CD14-positive monocyte (primary cell): ENCODE data around the gene ELOA. TPM values are rescaled to one million over a fixed set of nuclear protein-coding genes. Genes with fewer than 3 reads are reported as not detected.

ENCODE experiments used
- DNase-seq, 3 donors: peaks; one replicate each; pipeline ENCODE4 v3.0.0-alpha.2; 2011 to 2022
- H2AFZ ChIP-seq: 2 replicates; pipeline ENCODE4 v1.6.0; 2012; ENCODE audit warnings: mild to moderate bottlenecking, low read depth, low read length, inconsistent platforms; ENCODE audit not compliant: insufficient read depth, poor library complexity, severe bottlenecking
- H3K27ac ChIP-seq, 2 donors: 1 replicate in 1 of 2; 2 replicates in 1 of 2; pipeline ENCODE4 v1.5.1; 2012 to 2013; ENCODE audit warnings: low read length in 2 of 2, control low read depth in 1 of 2, inconsistent platforms in 1 of 2, low read depth in 1 of 2, mild to moderate bottlenecking in 1 of 2
- H3K27me3 ChIP-seq, 2 donors: one replicate each; pipeline versions ENCODE4 v1.6.0 to v1.6.1; 2011 to 2013; ENCODE audit warnings: low read length in 2 of 2; ENCODE audit not compliant: control insufficient read depth in 2 of 2, insufficient read depth in 2 of 2
- H3K36me3 ChIP-seq, 2 donors: replicated peaks in 1 of 2; 1 replicate in 1 of 2; 2 replicates in 1 of 2; pipeline versions ENCODE4 v1.5.1 to v1.6.1; 2012 to 2013; ENCODE audit warnings: low read length in 2 of 2, control low read depth in 1 of 2, inconsistent platforms in 1 of 2, mild to moderate bottlenecking in 1 of 2; ENCODE audit not compliant: insufficient read depth in 2 of 2, control insufficient read depth in 1 of 2
- H3K4me1 ChIP-seq, 2 donors: 1 replicate in 1 of 2; 2 replicates in 1 of 2; pipeline versions ENCODE4 v1.5.1 to v1.6.1; 2012 to 2013; ENCODE audit warnings: low read length in 2 of 2, control low read depth in 1 of 2, inconsistent platforms in 1 of 2, mild to moderate bottlenecking in 1 of 2, moderate library complexity in 1 of 2; ENCODE audit not compliant: insufficient read depth in 2 of 2, control insufficient read depth in 1 of 2
- H3K4me2 ChIP-seq: replicated peaks from 2 replicates; pipeline ENCODE3; 2012; ENCODE audit warnings: low read length, moderate library complexity, mild to moderate bottlenecking; ENCODE audit not compliant: poor library complexity, severe bottlenecking; ENCODE audit errors: extremely low read depth
- H3K4me3 ChIP-seq, 3 experiments: fragments of 200-600 bp in 1 of 3; sonication (generic) in 1 of 3; replicated peaks in 1 of 3; 1 replicate in 2 of 3; 2 replicates in 1 of 3; pipeline ENCODE4 v1.5.1; 2011 to 2013; ENCODE audit warnings: low read length in 3 of 3, mild to moderate bottlenecking in 3 of 3, control low read depth in 2 of 3, low read depth in 2 of 3, inconsistent platforms in 1 of 3, moderate library complexity in 1 of 3
- H3K79me2 ChIP-seq: 2 replicates; pipeline ENCODE4 v1.6.0; 2012; ENCODE audit warnings: mild to moderate bottlenecking, control low read depth, inconsistent platforms, low read length, moderate library complexity; ENCODE audit not compliant: insufficient read depth
- H3K9ac ChIP-seq: 2 replicates; pipeline ENCODE4 v1.6.0; 2017; ENCODE audit warnings: low read length, mild to moderate bottlenecking; ENCODE audit not compliant: insufficient read depth, poor library complexity, severe bottlenecking
- H3K9me3 ChIP-seq, 2 donors: replicated peaks in 1 of 2; 1 replicate in 1 of 2; 2 replicates in 1 of 2; pipeline versions ENCODE4 v1.5.1 to v1.6.1; 2012 to 2013; ENCODE audit warnings: low read length in 2 of 2, control low read depth in 1 of 2; ENCODE audit not compliant: control insufficient read depth in 1 of 2, insufficient read depth in 1 of 2
- H4K20me1 ChIP-seq: 2 replicates; pipeline ENCODE4 v1.6.0; 2012; ENCODE audit warnings: mild to moderate bottlenecking, low read length, control low read depth, moderate library complexity; ENCODE audit not compliant: insufficient read depth
- H3K27ac Mint-ChIP-seq, 7 donors: one replicate each; pipeline ENCODE4 v1.8.0; 2020; ENCODE audit warnings: mild to moderate bottlenecking in 7 of 7, mixed read lengths in 7 of 7, moderate library complexity in 6 of 7, inconsistent platforms in 2 of 7
- H3K27me3 Mint-ChIP-seq, 3 donors: one replicate each; pipeline ENCODE4 v1.8.0; 2021 to 2022; ENCODE audit warnings: low read depth in 3 of 3, mild to moderate bottlenecking in 3 of 3, mixed read lengths in 3 of 3, moderate library complexity in 3 of 3, inconsistent platforms in 1 of 3
- H3K36me3 Mint-ChIP-seq, 2 donors: one replicate each; pipeline ENCODE4 v1.8.0; 2020; ENCODE audit warnings: mixed read lengths in 2 of 2, inconsistent platforms in 1 of 2, mild to moderate bottlenecking in 1 of 2
- H3K4me1 Mint-ChIP-seq: one replicate; pipeline ENCODE4 v1.8.0; 2020; ENCODE audit warnings: mild to moderate bottlenecking, mixed read lengths
- H3K4me3 Mint-ChIP-seq, 2 donors: one replicate each; pipeline ENCODE4 v1.8.0; 2020; ENCODE audit warnings: mild to moderate bottlenecking in 2 of 2, mixed read lengths in 2 of 2, moderate library complexity in 1 of 2
- H3K9me3 Mint-ChIP-seq, 7 donors: one replicate each; pipeline ENCODE4 v1.8.0; 2020 to 2022; ENCODE audit warnings: mixed read lengths in 7 of 7, mild to moderate bottlenecking in 6 of 7, moderate library complexity in 6 of 7, inconsistent platforms in 2 of 7
- WGBS: methylation state at CpG from one replicate; pipeline ENCODE4 v1.1.5; 2013; ENCODE audit warnings: missing lambda C conversion rate; ENCODE audit not compliant: insufficient coverage; 5-methylcytosine and 5-hydroxymethylcytosine counted together
- intact Hi-C, 2 donors: fragments of 100-400 bp; cut with micrococcal nuclease; formaldehyde crosslinking; loops; one replicate each; pipeline versions ENCODE4 v1.15.0 to v1.15.1; 2023
- polyA plus RNA-seq, 3 donors: library from polyadenylated mRNA; depleted of rRNA in 1 of 3; unstranded in 2 of 3; stranded (reverse) in 1 of 3; fragments of 300-500 nt in 2 of 3; fragments of >200 nt in 1 of 3; fragmentation: Illumina TruSeq in 2 of 3; gene quantifications; 1 replicate in 2 of 3; 2 replicates in 1 of 3; pipeline ENCODE4 v1.2.3, GENCODE V29; 2012 to 2021
- TF ChIP-seq, protein P1 (sequence below): fragments of 200-600 bp; IDR thresholded peaks from one replicate; pipeline ENCODE4 v1.8.0; 2022; ENCODE audit warnings: antibody characterized with exemption, mild to moderate bottlenecking

ELOA gene
- polyA plus RNA-seq, 3 donors, result 25.4 to 31.2 (median 28.7) TPM

DNA sequence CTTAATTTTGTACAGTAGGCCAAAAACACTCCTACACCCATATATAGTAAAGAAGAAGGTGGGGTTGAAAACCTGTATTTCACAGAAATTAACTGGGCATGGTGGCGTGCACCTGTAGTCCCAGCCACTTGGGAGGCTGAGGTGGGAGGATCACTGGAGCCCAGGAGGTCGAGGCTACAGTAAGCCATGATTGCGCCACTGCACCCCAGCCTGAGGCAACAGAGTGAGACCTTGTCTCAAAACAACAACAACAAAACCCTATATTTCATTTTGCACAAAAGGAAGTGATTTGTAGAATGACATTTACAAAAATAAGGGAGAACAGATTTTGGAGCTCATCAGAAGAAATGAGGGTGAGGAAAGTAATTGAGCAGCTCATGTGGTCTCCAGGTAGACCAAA, 45.4 kb downstream of the ELOA start:
- Histone ChIP-seq H2AFZ (no peak overlapping the region), H3K9me3 (no peaks in the 10 kb centered on the region), H3K4me1 (peaks cover 22 to 34% of the 10 kb centered on the region in 2 donors), H3K79me2 (peaks cover 34% of the 10 kb centered on the region), H3K4me2 (no peak overlapping the region), H3K36me3 (peaks cover 45 to 63% of the 10 kb centered on the region in 2 donors), H3K27me3 (no peaks in the 10 kb centered on the region), H3K27ac (peak overlapping the region in 1 of 2 donors; percentile 4), H3K4me3 (no peak overlapping the region), H3K9ac (no peak overlapping the region), H4K20me1 (peaks cover 19% of the 10 kb centered on the region)
- intact Hi-C loops, result loop anchor here in 1 of 2 donors (5.0 kb wide), 1 partner anchor 79 kb away; the partner anchor contains the start of gene FUCA1
- no peak for DNase-seq
- TF ChIP-seq, protein P1, sequence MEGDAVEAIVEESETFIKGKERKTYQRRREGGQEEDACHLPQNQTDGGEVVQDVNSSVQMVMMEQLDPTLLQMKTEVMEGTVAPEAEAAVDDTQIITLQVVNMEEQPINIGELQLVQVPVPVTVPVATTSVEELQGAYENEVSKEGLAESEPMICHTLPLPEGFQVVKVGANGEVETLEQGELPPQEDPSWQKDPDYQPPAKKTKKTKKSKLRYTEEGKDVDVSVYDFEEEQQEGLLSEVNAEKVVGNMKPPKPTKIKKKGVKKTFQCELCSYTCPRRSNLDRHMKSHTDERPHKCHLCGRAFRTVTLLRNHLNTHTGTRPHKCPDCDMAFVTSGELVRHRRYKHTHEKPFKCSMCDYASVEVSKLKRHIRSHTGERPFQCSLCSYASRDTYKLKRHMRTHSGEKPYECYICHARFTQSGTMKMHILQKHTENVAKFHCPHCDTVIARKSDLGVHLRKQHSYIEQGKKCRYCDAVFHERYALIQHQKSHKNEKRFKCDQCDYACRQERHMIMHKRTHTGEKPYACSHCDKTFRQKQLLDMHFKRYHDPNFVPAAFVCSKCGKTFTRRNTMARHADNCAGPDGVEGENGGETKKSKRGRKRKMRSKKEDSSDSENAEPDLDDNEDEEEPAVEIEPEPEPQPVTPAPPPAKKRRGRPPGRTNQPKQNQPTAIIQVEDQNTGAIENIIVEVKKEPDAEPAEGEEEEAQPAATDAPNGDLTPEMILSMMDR, result no peak
- Mint-ChIP-seq H3K4me3 (no peak overlapping the region), H3K27me3 (no peaks in the 10 kb centered on the region), H3K27ac (no peak overlapping the region), H3K36me3 (peaks cover 47 to 59% of the 10 kb centered on the region in 2 donors), H3K4me1 (peaks cover 24% of the 10 kb centered on the region), H3K9me3 (peaks cover 0 to 3% (median 0%) of the 10 kb centered on the region in 7 donors)
- no CpG with 5 or more reads among the region's 3 CpGs for WGBS

DNA sequence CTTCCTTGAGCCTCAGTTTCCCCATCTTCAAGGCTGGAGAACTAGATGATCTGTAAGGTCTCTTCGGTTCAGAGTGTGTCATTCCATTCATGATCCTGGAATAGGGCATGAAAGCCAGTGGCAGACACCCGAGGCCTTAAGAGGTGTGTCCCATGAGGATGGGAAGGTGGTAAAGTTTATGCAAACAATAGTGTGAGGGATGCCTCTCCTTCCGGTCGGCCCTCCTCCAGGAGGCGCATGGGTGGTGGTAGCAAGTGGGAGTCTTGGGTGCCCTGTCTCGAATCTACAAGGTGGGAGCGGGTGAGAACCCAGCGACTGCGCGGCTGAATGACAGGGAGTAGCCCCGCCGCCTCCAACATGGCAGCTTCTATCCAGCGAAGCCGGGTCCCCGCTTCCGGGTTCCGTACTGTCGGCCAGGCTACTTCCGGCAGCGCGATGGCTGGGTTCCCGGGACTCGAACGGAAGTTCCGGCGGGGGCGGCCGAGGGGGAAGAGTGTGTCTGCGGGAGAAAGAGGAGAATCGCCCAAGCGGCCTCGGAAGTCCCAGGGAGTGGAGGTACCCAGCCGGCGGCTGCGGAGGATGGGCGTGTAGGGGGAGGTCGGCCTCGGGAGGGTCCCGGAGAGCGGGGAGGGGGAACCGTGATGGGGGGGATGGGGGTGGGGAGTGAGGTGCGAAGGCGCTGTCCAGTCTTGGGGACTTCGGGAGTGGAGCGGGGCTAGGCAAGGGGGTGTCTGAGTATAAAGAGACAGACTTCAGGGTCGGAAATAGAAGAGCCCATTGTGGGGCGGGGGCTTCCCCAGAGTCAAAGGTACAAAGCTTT, 47.6 kb downstream of the ELOA start, which contains the start of gene LYPLA2:
Gene LYPLA2, plus strand, starts transcription at position 450 of the 820 bp plus-strand sequence. CDS start 1,538 bp downstream, outside the sequence.
- peak; percentile 85 to 93 (median 91) for DNase-seq
- H2AFZ ChIP-seq, result peak within 1 kb of the TSS; percentile 87
- H4K20me1 ChIP-seq, result peaks cover 19% of the 10 kb centered on the region
- WGBS, result under 1% methylated on average over 43 of the region's 47 CpGs
- Mint-ChIP-seq H3K36me3 (peaks cover 38 to 59% of the 10 kb centered on the region in 2 donors), H3K27me3 (no peaks in the 10 kb centered on the region), H3K27ac (peak within 1 kb of the TSS; percentile 86 to 98 (median 93)), H3K9me3 (peaks cover 0 to 3% (median 0%) of the 10 kb centered on the region in 7 donors), H3K4me3 (peak within 1 kb of the TSS; percentile 93 to 98), H3K4me1 (peaks cover 24% of the 10 kb centered on the region)
- H3K27me3 ChIP-seq, result no peaks in the 10 kb centered on the region
- peak within 1 kb of the TSS; percentile 89 for H3K4me2 ChIP-seq
- H3K36me3 ChIP-seq, result peaks cover 38 to 62% of the 10 kb centered on the region in 2 donors
- TF ChIP-seq, protein P1, result no peak
- H3K9ac ChIP-seq, result peak within 1 kb of the TSS; percentile 70
- intact Hi-C loops, result no loop called here
- peak within 1 kb of the TSS; percentile 49 to 87 for H3K27ac ChIP-seq
- H3K79me2 ChIP-seq, result peaks cover 31% of the 10 kb centered on the region
- peak within 1 kb of the TSS; percentile 52 to 85 (median 79) for H3K4me3 ChIP-seq
- no peaks in the 10 kb centered on the region for H3K9me3 ChIP-seq
- peaks cover 22 to 34% of the 10 kb centered on the region in 2 donors for H3K4me1 ChIP-seq
